BJ (cell line): ENCODE data around the gene FBXW2. TPM values are rescaled to one million over a fixed set of nuclear protein-coding genes. Genes with fewer than 3 reads are reported as not detected.

Source experiments
- CTCF ChIA-PET: fragments of 350-600 bp; formaldehyde crosslinking; extraction: SDS; loops from one replicate; lab custom pipeline; 2021; ENCODE audit warnings: antibody characterized with exemption, inconsistent platforms; lab: Yijun Ruan, JAX
- POLR2A ChIA-PET: fragments of 300-600 bp; sonication (Branson Sonifier 250); formaldehyde crosslinking; extraction: SDS; loops from one replicate; lab custom pipeline; 2021; ENCODE audit warnings: antibody characterized with exemption; lab: Charles Lee
- DNase-seq: peaks from one replicate; pipeline ENCODE4 v3.0.0-alpha.2; 2011; ENCODE audit warnings: low read depth
- H3K27me3 ChIP-seq: 2 replicates; pipeline ENCODE4 v1.6.0; 2011; ENCODE audit warnings: low read length; ENCODE audit not compliant: control insufficient read depth, insufficient read depth
- H3K36me3 ChIP-seq: 2 replicates; pipeline ENCODE4 v1.5.1; 2011; ENCODE audit warnings: low read length; ENCODE audit not compliant: control insufficient read depth, insufficient read depth
- H3K4me3 ChIP-seq: 2 replicates; pipeline ENCODE4 v1.5.1; 2011; ENCODE audit warnings: low read depth, mild to moderate bottlenecking, control low read depth, low read length
- CTCF ChIP-seq: IDR thresholded peaks from 2 replicates; pipeline ENCODE4 v1.5.1; 2011; ENCODE audit warnings: low read depth, mild to moderate bottlenecking, control low read depth, inconsistent platforms, low read length, moderate library complexity; ENCODE audit not compliant: insufficient read depth
- polyA minus RNA-seq: library from RNA; depleted of rRNA, polyadenylated mRNA; stranded (reverse); fragments of >200 nt; gene quantifications from 2 replicates; pipeline ENCODE4 v1.2.3, GENCODE V29; 2011; rRNA and poly(A)+ RNA removed
- polyA plus RNA-seq: library from polyadenylated mRNA; depleted of rRNA; stranded (reverse); fragments of >200 nt; gene quantifications from 2 replicates; pipeline ENCODE4 v1.2.3, GENCODE V29; 2011; rRNA removed

FBXW2 gene
- polyA plus RNA-seq (40.8 and 47.8 TPM in 2 replicates), polyA minus RNA-seq (21.8 and 28.9 TPM in 2 replicates)

DNA sequence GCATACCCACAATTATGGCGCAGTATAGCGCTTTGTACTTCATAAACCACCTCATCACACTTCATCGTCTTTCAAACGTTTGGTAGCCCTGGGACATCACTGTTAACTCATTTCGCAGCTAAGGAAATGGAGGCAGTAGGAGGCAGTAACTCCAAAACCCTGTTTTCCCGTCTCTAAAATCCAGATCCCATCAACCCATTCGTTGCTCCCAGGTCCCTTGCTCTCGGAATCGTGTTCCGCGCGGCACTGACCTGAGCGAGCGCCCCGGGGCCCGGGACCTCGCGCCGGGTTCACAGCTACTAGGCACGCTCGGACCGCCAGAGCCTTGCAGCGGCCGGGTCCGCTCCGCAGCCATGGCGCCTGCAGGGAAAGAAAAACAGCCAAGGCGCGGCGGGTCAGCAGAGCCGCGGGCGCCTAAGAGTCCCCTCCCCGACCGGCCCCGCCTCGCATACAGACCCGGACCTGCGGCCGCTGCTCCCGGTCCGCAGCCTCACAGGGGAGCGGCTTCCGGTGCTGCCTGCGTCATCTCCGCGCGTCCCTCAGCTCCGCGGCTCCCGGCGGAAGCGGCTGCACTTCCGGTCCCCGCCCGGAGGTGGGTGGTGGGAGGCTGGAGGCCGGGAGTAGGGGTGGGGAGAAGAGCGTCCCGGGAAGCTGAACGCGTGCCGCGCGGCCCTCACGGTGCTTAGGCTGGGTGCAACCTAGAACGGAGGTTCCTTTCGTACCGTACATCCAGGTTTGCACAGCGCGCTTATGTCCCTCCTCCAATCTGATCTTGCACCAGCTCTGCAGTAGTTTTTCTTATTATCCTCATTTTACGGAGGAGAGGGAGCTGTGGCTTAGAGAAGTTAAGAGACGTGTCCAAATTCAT lies at the start of gene FBXW2:
Gene FBXW2 (minus strand): TSS at position 519 of the 868 bp plus-strand sequence. CDS start 5,158 bp downstream, outside the sequence.
- Histone ChIP-seq H3K27me3 (no peaks in the 10 kb centered on the region), H3K4me3 (peak within 1 kb of the TSS; percentile 54), H3K36me3 (no peaks in the 10 kb centered on the region)
- CTCF ChIA-PET, result interaction anchor here (1.6 kb wide), 1 partner anchor 37 kb away, joined by 6 read pairs; no protein-coding TSS in a partner anchor
- TF ChIP-seq CTCF, result no peak
- POLR2A ChIA-PET, result interaction anchor here (0.7 to 0.8 kb wide), 2 partner anchors 80 to 138 kb away, joined by 3 to 5 read pairs; no protein-coding TSS in a partner anchor
- DNase-seq, result peak; percentile 42

DNA sequence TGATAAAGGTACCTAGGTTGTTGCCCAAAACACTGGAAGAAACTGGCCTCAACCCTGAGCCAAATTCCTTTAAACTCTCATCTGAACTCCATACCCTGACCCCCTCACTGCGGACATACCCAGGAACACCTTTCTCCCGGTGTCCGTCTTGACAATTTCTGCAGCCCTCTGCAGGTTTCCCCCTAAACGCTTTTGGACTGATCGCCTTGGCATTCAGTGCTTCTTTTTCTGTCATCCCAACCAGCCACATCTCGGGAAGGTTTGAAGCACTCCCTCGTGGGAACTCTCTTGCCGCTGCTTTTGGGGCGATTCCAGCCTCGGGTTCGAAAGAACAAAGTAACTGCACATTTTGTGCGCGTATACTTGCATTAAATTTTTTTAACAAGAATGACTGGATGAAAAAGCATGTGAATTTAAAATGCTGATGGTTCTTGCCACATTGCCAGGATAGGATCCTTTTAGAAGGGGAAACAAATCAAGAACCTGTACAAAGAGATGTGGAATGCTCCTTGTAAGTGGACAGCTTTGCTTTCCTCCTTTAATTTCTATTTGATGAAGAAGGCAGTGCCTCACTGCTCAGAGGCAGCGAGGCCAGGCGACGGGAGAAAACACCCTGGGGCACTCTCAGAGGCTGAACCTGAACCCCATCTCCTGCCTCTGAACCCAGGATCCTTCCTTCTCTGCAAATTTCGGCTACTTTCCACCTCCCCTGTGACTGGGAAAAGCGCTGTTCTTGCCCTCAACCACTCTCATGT lies 48.9 kb upstream of the FBXW2 start:
- POLR2A ChIA-PET, result no interaction called here
- Histone ChIP-seq H3K27me3 (no peaks in the 10 kb centered on the region), H3K4me3 (peak overlapping the region; percentile 98), H3K36me3 (peaks cover 2% of the 10 kb centered on the region; the same call in 1 of the 2 replicates)
- no peak for TF ChIP-seq CTCF
- no peak for DNase-seq
- CTCF ChIA-PET, result no interaction called here

GRCh38 chr9:120839146-120839545 lies 45.9 kb upstream of the FBXW2 start:
- Histone ChIP-seq H3K4me3 (no peak overlapping the region), H3K36me3 (no peaks in the 10 kb centered on the region), H3K27me3 (no peaks in the 10 kb centered on the region)
- CTCF ChIA-PET, result no interaction called here
- DNase-seq, result no peak
- POLR2A ChIA-PET, result no interaction called here
- no peak for TF ChIP-seq CTCF

DNA sequence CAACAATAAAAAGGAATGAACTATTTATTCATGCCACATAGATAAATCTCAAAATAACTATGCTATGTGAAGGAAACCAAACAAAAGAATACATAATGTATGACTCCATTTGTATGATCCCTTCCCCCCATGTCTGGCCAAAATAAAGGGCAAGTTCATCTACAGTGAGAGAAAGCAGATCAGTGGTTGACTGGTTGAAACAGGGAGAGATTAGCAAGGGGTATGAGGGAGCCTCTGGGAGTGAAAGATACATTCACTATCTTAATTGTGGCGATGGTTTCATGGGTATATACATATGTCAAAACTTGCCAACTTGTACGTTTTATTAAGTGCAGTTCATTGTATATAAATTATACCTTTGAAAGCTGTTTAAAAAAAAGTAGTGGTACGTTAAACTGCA lies 44.7 kb upstream of the FBXW2 start:
- H3K4me3 ChIP-seq, result no peak overlapping the region
- ChIA-PET CTCF (interaction anchor here (1.1 kb wide), 1 partner anchor 11 kb away, joined by 3 read pairs; no protein-coding TSS in a partner anchor), POLR2A (no interaction called here)
- no peaks in the 10 kb centered on the region for H3K27me3 ChIP-seq
- DNase-seq, result no peak
- no peaks in the 10 kb centered on the region for H3K36me3 ChIP-seq
- no peak for TF ChIP-seq CTCF

DNA sequence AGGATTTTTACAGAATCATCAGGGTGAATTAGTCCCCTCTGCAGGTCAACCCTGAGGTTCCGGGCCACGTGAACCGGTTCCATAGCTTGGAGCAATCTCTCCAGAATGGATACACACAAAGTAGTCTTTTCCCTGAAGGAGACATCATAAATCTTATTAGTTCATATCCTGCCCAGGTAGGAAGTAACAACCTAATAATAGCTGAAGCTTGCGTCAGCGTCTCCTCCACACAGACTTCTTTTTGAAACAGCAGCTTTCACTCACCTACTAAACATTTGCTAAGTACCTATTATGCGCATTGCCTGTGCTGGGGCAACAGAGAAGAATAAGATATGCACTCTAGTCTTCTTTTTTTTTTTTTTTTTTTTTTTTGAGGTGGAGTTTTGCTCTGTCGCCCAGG lies 40.1 kb upstream of the FBXW2 start:
- no peak overlapping the region for H3K4me3 ChIP-seq
- TF ChIP-seq CTCF, result no peak
- DNase-seq, result no peak
- H3K36me3 ChIP-seq, result peaks cover 2% of the 10 kb centered on the region; the same call in 1 of the 2 replicates
- POLR2A ChIA-PET, result no interaction called here
- H3K27me3 ChIP-seq, result no peaks in the 10 kb centered on the region
- CTCF ChIA-PET, result no interaction called here
